Fibroblast of the aortic adventitia (primary cell): Measurements from ENCODE around the gene KAT6B. TPM values are rescaled to one million over a fixed set of nuclear protein-coding genes. Genes with fewer than 3 reads are reported as not detected.

Source experiments
- DNase-seq: peaks from one replicate; pipeline ENCODE4 v3.0.0-alpha.2; 2010; ENCODE audit warnings: low read depth
- H3K4me3 ChIP-seq: 2 replicates; pipeline ENCODE4 v1.5.1; 2011; ENCODE audit warnings: low read depth, mild to moderate bottlenecking, control low read depth, low read length, moderate library complexity
- total RNA-seq: library from RNA; depleted of rRNA; stranded (reverse); fragments of >200 nt; gene quantifications from 2 replicates; pipeline ENCODE4 v1.2.3, GENCODE V29; 2012; ENCODE audit warnings: low replicate concordance
- TF ChIP-seq, protein P1 (sequence below): IDR thresholded peaks from 2 replicates; pipeline ENCODE4 v1.5.1; 2011; ENCODE audit warnings: mild to moderate bottlenecking, low read length, control low read depth, inconsistent platforms; ENCODE audit not compliant: insufficient read depth

The KAT6B gene
- total RNA-seq, 1 donor, result 38.9 TPM

GRCh38 chr10:74822521-74823089 lies 3.8 kb upstream of the KAT6B start:
- peak; percentile 85 for DNase-seq
- no peak overlapping the region for H3K4me3 ChIP-seq
- TF ChIP-seq, protein P1, sequence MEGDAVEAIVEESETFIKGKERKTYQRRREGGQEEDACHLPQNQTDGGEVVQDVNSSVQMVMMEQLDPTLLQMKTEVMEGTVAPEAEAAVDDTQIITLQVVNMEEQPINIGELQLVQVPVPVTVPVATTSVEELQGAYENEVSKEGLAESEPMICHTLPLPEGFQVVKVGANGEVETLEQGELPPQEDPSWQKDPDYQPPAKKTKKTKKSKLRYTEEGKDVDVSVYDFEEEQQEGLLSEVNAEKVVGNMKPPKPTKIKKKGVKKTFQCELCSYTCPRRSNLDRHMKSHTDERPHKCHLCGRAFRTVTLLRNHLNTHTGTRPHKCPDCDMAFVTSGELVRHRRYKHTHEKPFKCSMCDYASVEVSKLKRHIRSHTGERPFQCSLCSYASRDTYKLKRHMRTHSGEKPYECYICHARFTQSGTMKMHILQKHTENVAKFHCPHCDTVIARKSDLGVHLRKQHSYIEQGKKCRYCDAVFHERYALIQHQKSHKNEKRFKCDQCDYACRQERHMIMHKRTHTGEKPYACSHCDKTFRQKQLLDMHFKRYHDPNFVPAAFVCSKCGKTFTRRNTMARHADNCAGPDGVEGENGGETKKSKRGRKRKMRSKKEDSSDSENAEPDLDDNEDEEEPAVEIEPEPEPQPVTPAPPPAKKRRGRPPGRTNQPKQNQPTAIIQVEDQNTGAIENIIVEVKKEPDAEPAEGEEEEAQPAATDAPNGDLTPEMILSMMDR, result no peak

DNA sequence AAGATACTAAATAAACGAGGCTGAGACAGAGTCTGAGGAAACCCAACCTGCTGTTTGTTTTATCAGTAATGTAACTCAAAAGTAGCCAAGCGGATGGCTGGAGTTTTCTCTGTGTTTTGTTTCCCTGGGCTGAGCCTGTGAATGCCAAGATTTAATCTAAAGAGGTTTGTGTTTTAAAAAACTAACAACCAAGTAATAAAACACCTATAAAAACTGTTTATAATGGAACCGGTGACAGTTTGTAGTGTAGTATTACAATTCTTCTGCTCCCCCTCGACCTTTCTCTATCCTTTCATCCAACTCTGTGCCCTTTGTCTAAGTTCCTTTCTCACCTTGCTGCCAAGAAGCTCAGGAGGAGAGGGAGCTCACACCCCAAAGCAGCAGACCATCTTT lies 2.6 kb upstream of the KAT6B start:
- TF ChIP-seq, protein P1, result no peak
- no peak overlapping the region for H3K4me3 ChIP-seq
- no peak for DNase-seq

- TF ChIP-seq, protein P1, result no peak
- H3K4me3 ChIP-seq, result peak overlapping the region; percentile 85
- DNase-seq, result no peak
These were observed 2.1 kb upstream of the KAT6B start for GRCh38 chr10:74824184-74824899.

GRCh38 chr10:74824900-74825370 lies 1.5 kb upstream of the KAT6B start:
- DNase-seq, result no peak

DNA sequence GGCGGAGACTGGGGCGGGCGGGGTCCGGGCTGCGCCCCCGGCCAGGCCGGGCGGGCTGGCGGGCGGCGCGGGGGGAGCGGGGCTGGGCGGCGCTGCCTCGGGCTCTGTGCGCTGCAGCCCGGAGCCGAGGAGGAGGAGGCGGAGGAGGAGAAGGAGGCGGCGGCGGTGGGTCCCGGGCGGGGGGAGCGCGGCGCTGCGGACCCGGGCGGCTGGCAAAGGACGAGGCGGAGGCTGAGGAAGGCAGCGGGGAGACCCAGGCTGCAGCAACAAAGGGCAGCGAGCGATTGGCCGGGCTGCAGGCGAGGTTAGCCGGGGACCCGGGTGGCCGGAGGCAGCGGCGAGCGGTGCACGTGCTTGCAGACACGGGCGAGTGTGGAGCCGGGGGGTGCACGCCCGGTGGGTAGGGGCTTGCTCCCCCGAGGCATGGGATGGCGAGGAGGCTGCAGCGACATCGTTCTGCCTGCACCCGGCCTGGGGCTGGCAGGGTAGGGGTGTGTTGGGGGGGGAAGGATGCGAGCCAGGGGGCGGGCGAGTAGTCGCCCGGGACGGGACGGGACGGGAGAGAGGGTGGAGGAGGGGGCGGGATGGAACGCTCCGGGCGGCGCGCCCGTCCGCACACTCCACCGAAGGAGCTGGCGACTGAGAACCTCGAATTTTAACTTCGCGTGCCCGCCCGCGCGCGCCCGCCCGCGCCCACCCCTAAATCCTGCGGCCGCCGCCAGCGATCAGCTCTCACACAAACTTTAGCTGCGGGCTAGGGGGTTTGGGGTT lies 844 bp upstream of the KAT6B start:
- DNase-seq, result no peak
- H3K4me3 ChIP-seq, result peak overlapping the region; percentile 85
- TF ChIP-seq, protein P1, result no peak

More at GRCh38 chr10:74824900-74825370, 1.5 kb upstream of the KAT6B start:
- TF ChIP-seq, protein P1, result no peak
- peak overlapping the region; percentile 85 for H3K4me3 ChIP-seq

DNA sequence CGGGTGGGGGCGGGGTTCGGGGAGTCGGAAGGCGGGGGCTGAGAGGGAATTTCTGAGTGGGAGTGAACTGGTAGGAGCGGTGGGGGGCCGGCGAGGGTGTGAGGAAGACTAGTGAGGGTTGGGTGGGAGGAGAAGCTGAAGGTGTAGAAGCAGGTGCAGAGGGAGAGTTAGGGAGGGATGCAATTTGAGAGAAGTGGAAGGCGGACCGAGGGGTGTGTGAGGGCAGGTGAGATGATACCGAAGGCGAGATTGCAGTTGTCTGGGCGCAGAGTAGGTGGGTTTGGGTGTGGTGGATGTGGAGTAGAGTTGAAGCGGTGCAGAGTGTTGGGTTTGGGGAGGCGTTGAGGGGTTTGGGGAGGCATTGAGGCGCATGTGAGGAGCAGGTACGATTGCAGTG lies 643 bp downstream of the KAT6B start:
- peak overlapping the region; percentile 85 for H3K4me3 ChIP-seq
- TF ChIP-seq, protein P1, result no peak
- no peak for DNase-seq
